ENCODE measurements around the gene LRRN2.

LRRN2 gene

GRCh38 chr1:204712708-204713430 is 27.3 kb upstream of the LRRN2 start:
- no peak for DNase-seq (ENCODE audit: low read depth in 2 of 2)

DNA sequence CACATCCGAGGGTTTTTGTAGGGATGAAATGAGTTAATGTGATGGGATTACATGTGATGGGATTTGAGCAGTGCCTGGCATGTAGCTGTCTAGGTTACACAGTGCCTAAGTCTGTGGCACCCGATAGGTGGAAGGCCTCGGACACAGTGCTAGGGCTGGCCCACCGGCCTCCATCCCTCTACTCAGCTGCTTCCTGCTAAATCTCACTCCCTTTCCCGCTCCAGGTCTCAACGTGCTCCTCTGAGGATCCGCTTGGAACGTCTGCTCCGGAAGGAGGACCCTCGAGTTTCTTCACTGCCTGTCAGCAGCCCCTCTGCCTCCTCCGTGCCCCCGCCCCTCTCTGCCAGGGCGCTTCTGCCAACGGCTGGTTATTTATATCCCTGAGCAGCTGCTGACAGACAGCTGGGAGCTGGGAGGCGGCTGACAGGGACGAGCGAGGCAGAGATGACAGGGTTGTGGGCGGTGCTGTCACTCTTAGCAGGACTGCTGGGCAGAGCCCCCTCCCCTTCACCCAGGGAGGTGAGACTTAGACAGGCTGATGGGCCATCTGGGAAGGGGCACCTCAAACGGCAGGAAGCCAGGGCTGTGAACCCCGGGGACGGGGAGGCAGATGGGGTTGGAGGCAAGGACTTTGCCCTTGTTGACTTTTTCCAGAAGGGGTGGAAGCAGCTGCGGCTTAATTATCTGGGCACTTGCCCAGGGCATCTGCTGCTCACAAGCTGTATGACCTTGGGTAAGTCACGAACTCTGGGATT is 26.6 kb upstream of the LRRN2 start:
- no peak for DNase-seq (ENCODE audit: low read depth in 2 of 2)

- DNase-seq (ENCODE audit: low read depth in 2 of 2) = no peak
Measured at GRCh38 chr1:204711103-204711946, 25.8 kb upstream of the LRRN2 start.

- DNase-seq (ENCODE audit: low read depth in 2 of 2) = no peak
Measured at GRCh38 chr1:204709960-204710912, 24.7 kb upstream of the LRRN2 start.

- no peak for DNase-seq (ENCODE audit: low read depth in 2 of 2)
Measured at GRCh38 chr1:204709021-204709420, 23.5 kb upstream of the LRRN2 start.

DNA sequence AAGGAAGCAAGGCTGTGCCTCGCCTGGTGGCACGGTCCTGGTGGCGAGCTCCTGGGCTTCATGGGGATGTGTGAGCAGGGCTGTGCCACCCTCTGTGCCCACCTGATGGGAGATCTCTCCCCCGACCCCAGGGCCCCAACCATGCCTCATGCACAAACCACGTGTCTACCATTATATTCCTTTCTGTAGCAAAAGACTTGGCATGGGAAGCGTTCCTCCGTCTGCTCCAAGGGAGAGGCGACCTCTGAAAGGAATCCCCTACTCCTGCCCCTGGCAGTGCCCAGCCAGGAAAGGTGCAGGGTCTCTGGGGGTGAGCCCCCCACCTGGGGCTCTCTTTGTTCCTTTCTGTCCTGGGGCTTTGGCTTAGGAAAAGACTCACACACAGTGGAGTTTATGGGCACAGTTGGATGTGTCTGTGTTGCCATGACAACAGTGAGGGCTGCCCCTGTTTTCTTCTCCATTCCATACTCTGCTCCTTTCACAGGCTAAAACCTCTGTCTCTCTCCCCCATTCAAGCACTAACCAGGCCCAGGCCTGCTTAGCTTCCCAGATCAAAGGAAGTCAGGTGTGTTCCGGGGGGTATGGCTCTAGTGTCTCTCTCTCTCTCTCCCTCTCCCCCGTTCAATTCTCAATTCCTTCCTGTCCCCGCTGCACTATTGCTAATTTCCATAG is 21.4 kb upstream of the LRRN2 start:
- no peak for DNase-seq (ENCODE audit: low read depth in 2 of 2)

DNA sequence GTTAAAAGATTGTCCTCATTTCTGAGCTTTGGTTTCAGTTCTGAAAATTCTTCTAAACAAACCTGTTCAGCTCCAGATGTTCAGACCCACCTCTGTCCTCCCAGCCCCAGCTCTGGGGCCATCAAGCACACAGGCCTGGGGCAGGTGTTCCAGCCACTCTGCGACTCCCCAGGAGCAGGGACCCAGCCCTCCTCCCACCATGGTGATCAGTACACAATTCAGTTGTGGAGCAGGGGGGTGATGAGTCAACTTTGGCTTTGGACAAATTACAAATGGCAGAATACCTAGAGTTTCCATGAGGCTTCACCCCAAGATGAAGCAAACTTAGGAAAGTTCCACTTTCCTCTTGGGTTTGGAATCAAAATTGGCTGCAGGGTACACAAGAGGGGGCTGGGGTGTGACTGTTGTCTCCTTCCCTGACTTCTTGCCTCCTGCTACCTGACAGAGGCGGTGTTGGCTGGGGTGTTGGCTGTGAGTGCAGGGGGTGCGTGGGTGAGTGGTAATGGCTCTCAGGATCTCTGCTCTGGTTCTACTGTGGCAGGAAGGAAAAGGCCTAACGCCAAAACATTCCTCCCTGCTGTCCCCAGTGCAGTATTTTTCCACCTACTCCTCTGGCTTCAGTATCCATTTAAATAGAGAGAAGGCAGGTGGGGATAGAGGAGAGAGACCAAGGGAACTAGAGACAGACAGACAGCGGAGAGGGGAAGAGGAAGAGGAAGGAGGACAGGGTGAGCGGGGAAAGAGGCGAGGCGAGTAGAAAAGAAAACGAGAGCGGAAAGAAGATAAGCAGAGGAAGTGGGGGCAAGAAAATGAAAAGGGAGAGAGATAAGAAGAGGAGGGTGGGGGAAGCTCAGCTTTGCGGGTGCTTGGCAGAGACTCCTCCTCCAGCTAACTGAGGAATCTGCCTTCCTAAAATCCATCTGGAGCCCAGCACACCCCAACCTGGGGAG is 20.6 kb upstream of the LRRN2 start:
- DNase-seq (ENCODE audit: low read depth in 2 of 2) = no peak

GRCh38 chr1:204705493-204705811 is 19.9 kb upstream of the LRRN2 start:
- DNase-seq (ENCODE audit: low read depth in 2 of 2) = no peak

- DNase-seq (ENCODE audit: low read depth in 2 of 2) = no peak
Measured at GRCh38 chr1:204704794-204705492, 19.4 kb upstream of the LRRN2 start.

DNA sequence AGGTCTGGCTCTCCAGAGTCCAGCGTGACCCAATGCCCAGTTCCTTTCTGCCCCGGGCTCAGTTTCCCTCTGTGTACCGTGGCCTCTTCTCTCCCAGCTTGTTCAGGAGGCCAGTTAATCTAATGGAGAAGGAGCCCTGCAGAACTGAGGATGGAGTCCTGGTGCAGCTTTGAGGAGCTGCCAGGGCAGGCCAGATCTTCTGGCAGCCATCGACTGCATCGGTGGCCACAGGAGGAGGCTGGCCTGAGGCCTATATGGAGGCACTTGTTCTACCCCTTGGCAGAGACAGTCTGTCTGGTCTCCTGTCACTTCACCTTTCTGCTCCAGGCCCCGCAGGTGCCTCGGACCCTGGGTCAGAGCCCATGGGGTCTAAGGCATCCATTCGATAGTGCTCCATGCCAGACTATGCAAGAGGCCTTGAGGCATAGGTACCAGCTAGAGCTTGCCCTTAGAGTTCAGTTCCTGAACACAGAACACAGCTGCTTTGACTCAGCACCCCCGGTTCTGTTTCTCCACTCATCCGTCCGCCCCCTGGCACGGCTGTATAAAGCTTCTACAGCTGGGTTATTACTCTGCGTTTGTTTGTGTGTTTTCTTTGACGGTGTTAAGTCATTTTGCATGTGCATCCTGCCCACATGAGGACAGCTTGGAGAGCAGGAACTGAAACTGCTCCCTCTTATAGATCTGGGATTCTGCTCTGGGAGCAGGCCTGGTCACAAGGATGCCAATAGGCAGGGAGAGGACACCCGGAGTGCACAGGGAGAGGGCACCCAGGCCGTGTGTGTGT is 18.5 kb upstream of the LRRN2 start:
- no peak for DNase-seq (ENCODE audit: low read depth in 2 of 2)

DNA sequence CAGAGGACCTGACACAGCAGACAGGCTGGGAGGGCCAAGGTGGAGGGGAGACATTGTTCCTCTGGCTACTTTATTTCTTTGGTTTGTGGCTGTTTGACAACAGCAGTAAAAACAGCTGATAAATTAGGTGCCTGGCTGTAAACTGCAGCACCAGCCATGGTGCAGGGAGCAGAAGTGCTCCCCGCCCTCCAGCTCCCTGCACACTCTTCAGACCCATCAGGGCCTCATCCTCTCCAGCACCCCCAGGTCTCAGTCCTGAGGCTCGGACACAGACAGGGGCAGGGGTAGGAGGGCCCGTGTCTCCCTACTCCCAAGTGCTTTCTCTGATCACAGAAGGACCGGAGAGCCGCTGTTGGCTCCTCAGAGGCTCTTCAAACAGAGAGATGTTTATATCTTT is 17.7 kb upstream of the LRRN2 start:
- DNase-seq (ENCODE audit: low read depth in 2 of 2) = no peak

DNA sequence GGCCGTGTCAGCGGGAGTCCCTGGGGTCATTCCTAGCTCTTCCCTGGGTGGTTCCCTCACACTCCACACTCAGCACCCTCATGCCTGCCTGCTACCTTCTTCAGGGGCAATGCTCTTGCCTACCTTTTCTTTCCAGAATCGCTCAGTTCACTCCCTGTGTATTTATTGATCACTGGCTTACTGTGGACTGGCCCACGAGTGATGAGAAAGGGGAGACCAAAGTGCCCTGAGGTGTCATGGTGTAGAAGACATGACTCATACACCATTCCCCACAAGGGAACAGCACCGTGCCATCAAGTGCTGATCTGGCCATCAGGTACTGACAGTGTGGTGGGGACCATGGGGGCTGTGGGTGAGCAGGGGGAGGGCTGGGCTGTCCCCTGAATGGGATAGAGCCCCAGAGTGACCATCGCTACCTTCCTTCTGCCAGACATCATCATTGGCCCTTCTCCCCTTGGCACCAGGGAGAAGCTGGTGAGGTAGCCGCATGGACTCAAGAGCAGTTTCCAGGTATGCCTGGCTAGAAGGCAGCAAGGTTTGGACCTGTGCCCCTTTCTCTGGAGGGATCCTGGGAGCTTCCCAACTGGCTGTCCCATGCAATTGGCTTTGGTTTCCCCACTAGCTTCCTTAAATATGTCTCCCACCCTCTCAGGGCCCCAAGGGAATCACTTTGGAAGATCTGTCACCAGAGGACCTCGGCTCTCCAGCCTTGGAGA is 17.2 kb upstream of the LRRN2 start:
- no peak for DNase-seq (ENCODE audit: low read depth in 2 of 2)

DNA sequence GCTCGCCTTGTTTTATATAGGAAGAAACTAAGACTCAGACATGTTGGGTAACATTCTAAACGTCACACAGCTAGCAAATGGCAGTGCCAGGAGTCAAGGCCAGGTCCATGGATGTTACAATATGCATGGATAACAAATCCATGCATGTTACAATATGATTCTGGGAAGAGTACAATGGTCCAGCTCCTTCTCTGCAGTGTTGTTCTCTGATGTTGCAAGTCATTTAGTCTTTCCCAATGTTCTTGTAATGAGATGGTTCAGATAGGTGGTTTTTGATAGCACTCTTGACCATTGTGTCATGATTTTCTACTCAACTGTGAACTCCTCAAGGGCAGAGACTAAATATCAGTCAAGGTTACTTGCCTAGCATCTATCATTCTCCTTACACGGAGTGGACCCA is 15.7 kb upstream of the LRRN2 start:
- DNase-seq (ENCODE audit: low read depth in 2 of 2) = no peak

DNA sequence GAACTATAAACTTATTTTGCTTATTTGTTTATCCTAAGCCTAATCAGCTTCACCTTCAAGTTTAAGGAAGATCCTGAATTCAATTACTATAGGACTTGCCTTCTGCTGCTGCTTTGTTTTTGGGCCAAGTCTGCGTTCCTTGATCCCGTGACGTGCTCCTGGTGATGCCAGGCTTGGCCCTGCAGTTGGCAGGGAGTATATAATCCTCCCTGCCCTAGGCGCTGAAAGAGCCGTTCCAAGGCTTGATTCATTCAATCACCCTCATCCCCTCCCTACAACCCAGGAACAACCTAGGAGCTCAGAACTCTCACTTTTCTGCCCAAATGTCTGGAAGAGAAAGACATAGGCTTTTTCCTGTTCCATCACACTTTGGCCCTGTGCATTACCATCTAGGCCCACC is 12.4 kb upstream of the LRRN2 start:
- DNase-seq (ENCODE audit: low read depth in 2 of 2) = no peak

GRCh38 chr1:204696606-204697005 is 11.1 kb upstream of the LRRN2 start:
- no peak for DNase-seq (ENCODE audit: low read depth in 2 of 2)

- no peak for DNase-seq (ENCODE audit: low read depth in 2 of 2)
Measured at GRCh38 chr1:204695692-204696091, 10.2 kb upstream of the LRRN2 start.

- no peak for DNase-seq (ENCODE audit: low read depth in 2 of 2)
Measured at GRCh38 chr1:204694145-204694544, 8.6 kb upstream of the LRRN2 start.

Measured in stimulated activated CD8-positive, alpha-beta memory T cell treated with anti-CD3 and anti-CD28 coated beads, Interleukin-7, amount 100 ng/mL, for 1 hour (primary cell).